ENCODE results near the gene CD7. TPM values are rescaled to one million over a fixed set of nuclear protein-coding genes. Genes with fewer than 3 reads are reported as not detected.

The CD7 gene
- total RNA-seq, 1 donor from 2014 or later = 7.1 TPM

DNA sequence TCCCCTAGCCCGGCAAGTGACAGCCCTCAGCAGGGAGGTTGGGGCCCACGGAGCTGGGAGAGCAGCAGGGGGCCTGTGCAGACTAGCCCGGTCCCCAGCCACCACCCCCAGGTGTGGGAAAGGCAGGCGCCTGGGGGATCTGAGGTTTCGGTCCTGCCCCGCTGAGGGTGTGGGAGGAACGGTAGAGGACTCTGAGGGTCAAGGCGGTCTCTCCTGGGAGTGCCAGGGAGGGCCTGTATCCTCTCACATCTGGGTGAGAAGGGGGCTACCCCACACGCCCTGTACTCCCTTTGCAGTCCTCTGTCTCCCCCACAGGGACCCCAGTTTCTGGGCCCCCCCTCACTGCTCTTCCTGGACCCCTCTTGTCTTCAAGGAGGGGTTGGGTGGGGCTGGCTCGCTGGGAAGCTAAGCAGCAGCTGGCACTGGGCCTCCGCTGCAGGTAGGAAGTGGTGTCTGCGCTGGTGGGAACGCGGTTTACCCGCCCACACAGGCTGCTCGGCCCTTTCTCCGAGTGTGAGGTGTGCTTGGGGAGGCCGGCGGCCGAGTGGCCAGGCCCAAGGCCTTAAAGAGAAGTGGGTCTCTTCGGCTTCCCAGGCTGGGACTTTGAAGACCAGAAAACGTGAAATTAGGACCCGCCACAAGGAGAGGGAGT, 15.4 kb downstream of the CD7 start:
- Histone ChIP-seq H3K9me3 (no peaks in the 10 kb centered on the region), H3K4me3 (no peak overlapping the region), H3K27ac (no peak overlapping the region), H3K4me1 (peaks cover 35% of the 10 kb centered on the region), H3K36me3 (no peaks in the 10 kb centered on the region), H3K27me3 (ENCODE audit: low read depth) (no peaks in the 10 kb centered on the region)
- TF ChIP-seq, protein P1, sequence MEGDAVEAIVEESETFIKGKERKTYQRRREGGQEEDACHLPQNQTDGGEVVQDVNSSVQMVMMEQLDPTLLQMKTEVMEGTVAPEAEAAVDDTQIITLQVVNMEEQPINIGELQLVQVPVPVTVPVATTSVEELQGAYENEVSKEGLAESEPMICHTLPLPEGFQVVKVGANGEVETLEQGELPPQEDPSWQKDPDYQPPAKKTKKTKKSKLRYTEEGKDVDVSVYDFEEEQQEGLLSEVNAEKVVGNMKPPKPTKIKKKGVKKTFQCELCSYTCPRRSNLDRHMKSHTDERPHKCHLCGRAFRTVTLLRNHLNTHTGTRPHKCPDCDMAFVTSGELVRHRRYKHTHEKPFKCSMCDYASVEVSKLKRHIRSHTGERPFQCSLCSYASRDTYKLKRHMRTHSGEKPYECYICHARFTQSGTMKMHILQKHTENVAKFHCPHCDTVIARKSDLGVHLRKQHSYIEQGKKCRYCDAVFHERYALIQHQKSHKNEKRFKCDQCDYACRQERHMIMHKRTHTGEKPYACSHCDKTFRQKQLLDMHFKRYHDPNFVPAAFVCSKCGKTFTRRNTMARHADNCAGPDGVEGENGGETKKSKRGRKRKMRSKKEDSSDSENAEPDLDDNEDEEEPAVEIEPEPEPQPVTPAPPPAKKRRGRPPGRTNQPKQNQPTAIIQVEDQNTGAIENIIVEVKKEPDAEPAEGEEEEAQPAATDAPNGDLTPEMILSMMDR (IDR thresholded peaks at IDR 0.05) = no peak
- DNase-seq = no peak
- intact Hi-C loops (cut with DNase I) = no loop called here
- no peak for ATAC-seq

DNA sequence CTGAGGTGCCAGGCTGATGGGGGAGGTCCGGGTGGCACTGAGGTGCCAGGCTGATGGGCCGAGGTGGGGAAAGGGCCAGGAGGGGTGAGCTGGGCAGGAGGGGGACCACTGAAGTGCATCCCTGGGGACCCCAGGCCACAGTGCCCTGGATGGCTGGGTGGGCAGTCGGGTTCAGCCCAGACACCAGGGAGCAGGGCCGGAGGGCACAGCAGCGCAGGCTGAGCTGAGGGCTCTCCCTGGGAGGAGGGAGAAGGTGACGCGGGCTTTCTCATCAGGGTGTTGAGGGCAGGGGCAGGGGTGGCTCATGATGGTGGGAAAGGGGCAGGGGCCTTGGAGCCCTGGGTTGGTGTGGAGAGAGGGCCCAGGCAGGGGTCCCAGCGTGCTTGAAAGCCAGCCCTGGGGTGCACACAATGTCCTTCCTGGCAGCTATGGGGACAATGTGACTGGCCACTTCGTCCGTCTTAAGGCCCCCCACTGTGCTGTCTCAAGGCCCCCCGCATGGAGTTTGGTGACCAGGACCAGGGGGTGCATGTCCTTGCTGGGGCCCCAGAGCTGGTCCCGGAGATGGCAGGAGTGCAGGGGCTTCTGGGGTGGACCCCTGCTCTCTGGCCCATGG, 16.0 kb downstream of the CD7 start:
- TF ChIP-seq, protein P1 (IDR thresholded peaks at IDR 0.05) = no peak
- Histone ChIP-seq H3K36me3 (no peaks in the 10 kb centered on the region), H3K4me1 (peaks cover 41% of the 10 kb centered on the region), H3K27ac (no peak overlapping the region), H3K9me3 (no peaks in the 10 kb centered on the region), H3K27me3 (ENCODE audit: low read depth) (no peaks in the 10 kb centered on the region), H3K4me3 (no peak overlapping the region)
- intact Hi-C loops (cut with DNase I) = no loop called here
- ATAC-seq = no peak
- no peak for DNase-seq

DNA sequence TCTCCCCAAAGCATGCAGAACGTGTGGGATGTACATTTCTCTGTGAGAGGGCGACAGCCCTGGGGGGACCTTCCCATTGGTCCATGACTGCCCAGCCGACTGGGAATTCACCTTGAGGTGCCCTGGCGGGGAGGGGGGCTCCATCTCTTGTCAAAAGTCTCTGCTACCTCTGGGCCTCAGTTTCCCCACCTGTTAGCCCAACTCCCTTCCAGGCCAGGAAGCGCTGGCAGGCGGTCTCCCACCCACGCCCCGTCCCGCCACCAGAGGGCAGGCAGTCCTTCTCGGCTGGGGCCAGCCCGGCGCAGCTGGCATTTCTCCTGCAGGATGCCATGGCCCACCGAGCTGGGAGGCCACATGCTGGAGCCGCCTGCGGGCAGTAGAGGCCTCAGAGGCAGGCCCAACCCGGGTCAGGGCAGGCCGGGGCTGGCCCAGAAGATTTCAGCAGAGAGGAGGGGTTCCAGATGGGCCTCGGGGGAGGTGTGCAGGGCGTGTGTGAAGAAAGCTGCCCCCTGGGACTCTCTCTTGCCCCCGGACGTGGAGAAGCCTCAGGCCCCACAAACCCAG, 16.6 kb downstream of the CD7 start:
- no peaks in the 10 kb centered on the region for H3K36me3 ChIP-seq
- H3K4me1 ChIP-seq = peaks cover 46% of the 10 kb centered on the region
- H3K27ac ChIP-seq = no peak overlapping the region
- no peaks in the 10 kb centered on the region for H3K9me3 ChIP-seq
- intact Hi-C loops (cut with DNase I) = no loop called here
- TF ChIP-seq, protein P1 (IDR thresholded peaks at IDR 0.05) = peak; percentile 79
- H3K27me3 ChIP-seq (ENCODE audit: low read depth) = no peaks in the 10 kb centered on the region
- no peak for ATAC-seq
- no peak overlapping the region for H3K4me3 ChIP-seq
- DNase-seq = peak; percentile 82

DNA sequence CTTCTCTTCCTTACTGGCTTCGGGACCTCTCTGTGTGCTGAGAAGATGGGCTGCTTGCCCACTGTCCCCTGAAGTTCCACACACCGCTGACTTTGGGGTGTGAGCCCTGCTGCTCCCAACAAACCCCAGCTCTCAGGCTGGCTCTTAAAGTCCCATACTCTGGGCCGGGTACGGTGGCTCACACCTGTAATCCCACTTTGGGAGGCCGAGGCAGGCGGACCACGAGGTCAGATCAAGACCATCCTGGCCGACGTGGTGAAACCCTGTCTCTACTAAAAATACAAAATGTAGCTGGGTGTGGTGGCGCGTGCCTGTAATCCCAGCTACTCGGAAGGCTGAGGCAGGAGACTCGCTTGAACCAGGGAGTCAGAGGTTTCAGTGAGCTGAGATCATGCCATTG, 17.2 kb downstream of the CD7 start:
- Histone ChIP-seq H3K4me1 (peaks cover 52% of the 10 kb centered on the region), H3K9me3 (no peaks in the 10 kb centered on the region), H3K27ac (no peak overlapping the region), H3K4me3 (no peak overlapping the region), H3K36me3 (no peaks in the 10 kb centered on the region), H3K27me3 (ENCODE audit: low read depth) (no peaks in the 10 kb centered on the region)
- DNase-seq (no peak), ATAC-seq (no peak)
- intact Hi-C loops (cut with DNase I) = no loop called here
- TF ChIP-seq, protein P1 (IDR thresholded peaks at IDR 0.05) = no peak

DNA sequence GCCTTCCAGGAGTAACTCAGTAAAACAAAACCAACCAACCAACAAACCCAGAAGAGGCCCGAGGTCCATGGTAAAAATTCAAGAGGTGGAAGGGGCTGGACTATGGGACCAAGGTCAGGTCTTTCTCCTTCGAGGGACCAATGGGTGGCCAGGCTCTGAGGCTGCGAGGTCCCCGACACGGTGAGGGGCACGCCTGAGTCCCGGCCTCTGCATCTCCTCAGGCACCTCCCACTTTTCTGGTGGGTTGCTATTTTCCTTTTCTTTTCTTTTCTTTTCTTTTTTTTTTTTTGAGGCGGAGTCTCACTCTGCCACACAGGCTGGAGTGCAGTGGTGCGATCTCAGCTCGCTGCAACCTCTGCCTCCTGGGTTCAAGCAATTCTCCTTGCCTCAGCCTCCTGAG, 18.0 kb downstream of the CD7 start:
- H3K9me3 ChIP-seq = no peaks in the 10 kb centered on the region
- DNase-seq = no peak
- intact Hi-C loops (cut with DNase I) = no loop called here
- ATAC-seq = no peak
- peaks cover 54% of the 10 kb centered on the region for H3K4me1 ChIP-seq
- H3K4me3 ChIP-seq = no peak overlapping the region
- H3K27ac ChIP-seq = no peak overlapping the region
- TF ChIP-seq, protein P1 (IDR thresholded peaks at IDR 0.05) = no peak
- no peaks in the 10 kb centered on the region for H3K27me3 ChIP-seq (ENCODE audit: low read depth)
- no peaks in the 10 kb centered on the region for H3K36me3 ChIP-seq
